Mesodermal cell (in vitro differentiated cells): Measurements from ENCODE around the gene SIGLEC6.

Source experiments
- H3K27ac ChIP-seq: 2 replicates; pipeline ENCODE4 v1.7.0; 2013; ENCODE audit warnings: mild to moderate bottlenecking, low read depth, low read length, moderate library complexity; ENCODE audit not compliant: severe bottlenecking
- H3K36me3 ChIP-seq: 2 replicates; pipeline ENCODE4 v1.7.1; 2013; ENCODE audit warnings: mild to moderate bottlenecking, low read length, moderate library complexity; ENCODE audit not compliant: control insufficient read depth, insufficient read depth
- H3K4me1 ChIP-seq: one replicate; pipeline ENCODE4 v1.7.1; 2013; ENCODE audit warnings: mild to moderate bottlenecking, low read length; ENCODE audit not compliant: insufficient read depth, control insufficient read depth, poor library complexity, severe bottlenecking
- H3K4me3 ChIP-seq: 2 replicates; pipeline ENCODE4 v1.7.0; 2013; ENCODE audit warnings: low read length, control low read depth, mild to moderate bottlenecking; ENCODE audit not compliant: insufficient read depth, poor library complexity, severe bottlenecking; ENCODE audit errors: extremely low read depth
- H3K9me3 ChIP-seq: 2 replicates; pipeline ENCODE4 v1.7.1; 2013; ENCODE audit warnings: mild to moderate bottlenecking, low read length, moderate library complexity; ENCODE audit not compliant: control insufficient read depth
- WGBS, 2 experiments: methylation state at CpG; one replicate each; pipeline ENCODE4 v1.1.5; 2013; ENCODE audit warnings: missing lambda C conversion rate in 2 of 2; ENCODE audit not compliant: insufficient coverage in 2 of 2; 5-methylcytosine and 5-hydroxymethylcytosine counted together

SIGLEC6 gene

DNA sequence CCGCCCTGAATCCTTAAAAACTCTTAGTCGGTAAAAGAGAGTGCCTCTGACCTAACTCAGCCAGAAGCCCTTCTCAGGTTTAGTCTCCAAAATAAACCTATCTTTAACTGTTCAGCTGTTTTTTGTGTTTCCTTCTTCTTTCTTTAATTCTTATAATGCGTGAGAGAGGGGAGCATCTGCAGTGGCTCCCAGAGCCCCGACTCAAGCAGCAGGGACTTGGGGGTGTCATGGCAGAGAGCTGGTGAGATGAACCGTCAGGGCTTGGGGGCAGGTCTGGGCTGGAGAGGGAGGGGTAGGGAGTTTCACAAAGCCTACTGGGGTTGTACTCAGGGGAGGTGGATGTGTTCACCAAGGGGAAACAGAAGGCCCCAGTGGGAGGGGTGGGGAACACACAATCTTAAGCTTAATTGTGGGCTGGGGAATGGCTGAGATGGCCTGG lies 16.8 kb upstream of the SIGLEC6 start:
- H3K4me3 ChIP-seq = no peak overlapping the region
- peaks cover 63% of the 10 kb centered on the region for H3K4me1 ChIP-seq
- 74 to 79% methylated on average over 4 to 5 of the region's 5 CpGs for WGBS, 2 experiments
- peak overlapping the region; percentile 93 for H3K27ac ChIP-seq
- H3K9me3 ChIP-seq = no peaks in the 10 kb centered on the region
- no peaks in the 10 kb centered on the region for H3K36me3 ChIP-seq

DNA sequence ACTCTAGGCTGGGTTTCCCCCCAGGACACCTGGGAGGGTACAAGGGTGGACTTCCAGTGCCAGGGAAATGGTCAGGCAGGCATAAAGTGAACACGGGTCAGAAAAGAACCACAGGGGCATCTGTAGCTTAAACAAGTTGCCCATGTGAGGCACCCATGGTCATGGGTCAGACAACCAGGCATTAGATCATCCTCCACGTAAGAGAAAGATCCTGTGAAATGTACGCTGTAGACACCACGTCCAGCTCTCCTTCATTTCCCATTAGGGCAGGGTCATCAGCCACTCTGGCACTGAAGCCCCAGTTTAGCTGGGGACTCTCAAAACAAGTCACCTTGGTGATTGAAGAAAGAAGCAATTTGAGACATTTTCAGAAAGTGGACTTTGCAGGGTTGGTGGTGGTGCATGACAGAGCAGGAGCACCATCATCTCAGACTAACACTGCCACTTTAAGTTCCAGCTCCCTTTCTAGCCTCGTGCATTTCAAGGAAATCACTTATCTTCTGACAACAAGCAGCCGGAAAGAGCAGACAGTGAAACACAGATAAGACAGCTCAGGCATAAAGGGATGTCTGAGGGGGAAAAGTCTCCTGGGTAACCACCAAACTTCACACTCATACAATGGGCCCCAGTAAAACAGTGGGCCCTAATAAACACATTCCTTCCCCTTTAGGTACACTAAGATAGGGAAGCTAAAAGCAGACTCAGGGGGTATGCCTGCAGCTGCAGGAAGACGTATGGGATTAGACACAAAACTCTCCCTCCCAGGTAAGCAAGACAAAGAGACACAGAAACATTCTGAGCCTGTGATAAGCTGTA lies 16.1 kb upstream of the SIGLEC6 start:
- Histone ChIP-seq H3K4me1 (peaks cover 61% of the 10 kb centered on the region), H3K36me3 (no peaks in the 10 kb centered on the region), H3K4me3 (peak overlapping the region; percentile 11), H3K9me3 (no peaks in the 10 kb centered on the region), H3K27ac (peak overlapping the region; percentile 93)
- 80 to 84% methylated on average over 4 of the region's 7 CpGs for WGBS, 2 experiments

- Histone ChIP-seq H3K36me3 (no peaks in the 10 kb centered on the region), H3K4me1 (peaks cover 53% of the 10 kb centered on the region), H3K27ac (peak overlapping the region; percentile 93), H3K9me3 (no peaks in the 10 kb centered on the region), H3K4me3 (peak overlapping the region; percentile 11)
- 48 to 78% methylated on average over 4 to 7 of the region's 10 CpGs for WGBS, 2 experiments
These were observed 15.4 kb upstream of the SIGLEC6 start for GRCh38 chr19:51546650-51547396.

DNA sequence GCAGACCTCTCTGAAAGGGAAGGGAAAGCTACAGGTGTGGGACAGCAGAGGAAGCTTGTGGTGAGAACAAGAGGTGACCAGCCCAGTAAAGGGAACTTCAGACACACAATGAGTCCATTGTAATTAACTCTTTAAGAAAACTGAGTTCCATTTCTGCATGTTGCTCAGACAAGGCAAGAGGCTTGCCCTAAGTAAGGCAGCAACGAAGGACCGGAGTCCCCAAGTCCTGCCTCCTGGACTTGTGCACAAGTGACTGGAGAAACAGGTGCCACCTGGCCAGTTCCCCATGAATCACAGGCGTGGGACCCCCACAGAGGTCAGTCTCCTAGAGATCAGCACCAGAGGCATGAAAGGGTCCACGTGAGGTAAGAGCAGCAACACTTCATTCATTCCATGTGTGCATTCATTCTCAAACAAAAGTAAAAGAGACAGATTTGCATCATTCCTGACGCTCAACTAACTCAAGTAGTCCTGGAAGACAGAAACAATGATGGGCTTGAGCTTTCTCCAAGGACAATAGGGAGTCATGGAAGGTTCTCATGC lies 14.7 kb upstream of the SIGLEC6 start:
- WGBS, 2 experiments = 66 to 71% methylated on average over 3 to 4 of the region's 5 CpGs

GRCh38 chr19:51544038-51544437 lies 12.6 kb upstream of the SIGLEC6 start:
- no peaks in the 10 kb centered on the region for H3K9me3 ChIP-seq
- WGBS, 2 experiments = 87 to 93% methylated on average over 4 to 5 of the region's 6 CpGs
- H3K36me3 ChIP-seq = no peaks in the 10 kb centered on the region
- H3K4me3 ChIP-seq = no peak overlapping the region
- no peak overlapping the region for H3K27ac ChIP-seq
- peaks cover 37% of the 10 kb centered on the region for H3K4me1 ChIP-seq

More for the DNA sequence above, 14.7 kb upstream of the SIGLEC6 start:
- Histone ChIP-seq H3K4me3 (no peak overlapping the region), H3K9me3 (no peaks in the 10 kb centered on the region), H3K36me3 (no peaks in the 10 kb centered on the region), H3K27ac (peak overlapping the region; percentile 93), H3K4me1 (peaks cover 52% of the 10 kb centered on the region)

DNA sequence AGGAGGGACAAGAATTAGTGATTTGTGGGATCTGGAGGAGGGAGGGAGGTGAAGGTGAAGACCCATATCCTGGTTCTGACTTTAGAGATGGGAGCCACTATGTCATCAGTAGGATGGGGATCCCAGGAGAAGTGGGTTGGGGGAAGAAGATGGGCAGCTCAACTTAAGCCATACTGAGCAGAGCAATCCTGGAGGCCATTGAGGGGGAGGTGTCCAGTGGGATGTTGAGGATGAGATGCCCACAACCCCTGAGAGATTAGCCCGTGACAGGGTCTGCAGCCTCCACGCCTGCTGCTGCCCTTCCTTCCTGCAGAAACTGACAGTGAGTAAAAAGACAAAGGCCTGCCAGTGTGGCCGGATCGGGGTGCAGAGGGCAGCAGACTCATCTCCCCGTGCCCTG lies 11.2 kb upstream of the SIGLEC6 start:
- WGBS, 2 experiments = 25 to 75% methylated on average over 1 to 5 of the region's 5 CpGs
- Histone ChIP-seq H3K27ac (no peak overlapping the region), H3K4me3 (no peak overlapping the region), H3K36me3 (no peaks in the 10 kb centered on the region), H3K9me3 (no peaks in the 10 kb centered on the region), H3K4me1 (peaks cover 33% of the 10 kb centered on the region)

DNA sequence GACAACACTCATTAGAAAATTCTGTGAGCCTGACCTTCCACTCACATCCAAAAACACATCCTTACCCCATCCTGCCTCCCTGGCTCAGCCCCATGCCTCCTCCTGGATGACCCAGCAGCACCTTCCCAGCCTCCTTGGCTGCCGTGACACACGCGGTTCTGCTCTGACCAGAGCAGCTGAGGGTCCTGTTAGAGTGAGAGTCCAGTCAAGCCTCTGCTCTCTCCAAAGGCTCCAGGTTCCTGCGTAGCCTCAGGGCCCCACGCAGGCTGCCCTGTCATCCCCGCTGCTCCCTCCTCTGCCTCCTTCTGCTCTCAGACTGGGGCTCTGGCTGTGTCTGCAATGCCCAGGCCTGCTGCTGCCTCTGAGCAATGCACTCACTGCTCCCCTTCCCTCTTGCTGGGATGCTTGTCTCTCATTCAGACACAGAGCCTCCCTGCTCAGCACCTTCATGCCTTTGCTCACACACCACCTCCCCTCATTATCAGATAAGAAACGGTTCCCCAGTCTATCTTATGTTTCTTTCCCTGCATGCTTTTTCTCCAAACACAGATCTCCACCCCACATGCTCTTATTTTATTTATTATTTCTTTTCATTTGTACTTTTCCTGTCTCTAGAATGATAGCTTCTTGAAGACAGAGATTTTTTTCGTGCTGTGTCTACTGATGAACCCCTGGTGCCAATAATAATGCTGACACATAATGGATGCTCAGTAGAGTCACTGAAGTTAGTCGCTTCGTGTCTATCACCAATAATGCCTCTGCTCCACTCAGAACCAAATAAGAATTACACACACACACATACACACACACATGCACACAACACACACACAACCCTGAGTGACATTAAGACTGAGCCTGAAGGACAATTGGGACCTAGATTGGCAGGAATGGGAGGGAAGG lies 10.2 kb upstream of the SIGLEC6 start:
- H3K36me3 ChIP-seq = no peaks in the 10 kb centered on the region
- WGBS, 2 experiments = 53 to 63% methylated on average over 8 to 10 of the region's 10 CpGs
- H3K27ac ChIP-seq = peak overlapping the region; percentile 53
- H3K4me3 ChIP-seq = peak overlapping the region; percentile 14
- peaks cover 24% of the 10 kb centered on the region for H3K4me1 ChIP-seq
- no peaks in the 10 kb centered on the region for H3K9me3 ChIP-seq

DNA sequence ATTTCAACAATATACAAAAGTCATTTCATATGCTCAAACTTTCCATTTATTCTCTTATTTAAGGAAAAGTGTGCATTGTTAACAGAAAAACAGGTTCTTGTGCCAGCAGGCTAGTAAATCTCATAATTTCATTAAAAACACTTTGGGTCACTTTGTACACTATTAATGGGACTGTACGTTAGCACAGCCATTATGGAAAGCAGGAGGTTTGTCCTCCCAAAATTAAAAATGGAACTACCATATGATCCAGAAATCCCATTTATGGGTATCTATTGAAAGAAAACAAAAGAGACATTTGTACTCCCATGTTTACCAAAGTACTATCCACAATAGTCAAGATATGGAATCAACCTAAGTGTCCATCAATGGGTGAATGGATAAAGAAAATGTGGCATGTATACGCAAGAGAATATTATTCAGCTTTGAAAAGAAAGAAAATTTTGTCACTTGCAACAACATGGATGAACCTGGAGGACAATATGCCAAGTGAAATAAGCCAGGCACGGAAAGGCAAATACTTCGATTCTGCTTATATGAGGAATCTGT lies 8.4 kb upstream of the SIGLEC6 start:
- peaks cover 18% of the 10 kb centered on the region for H3K4me1 ChIP-seq
- H3K9me3 ChIP-seq = no peaks in the 10 kb centered on the region
- no peak overlapping the region for H3K27ac ChIP-seq
- no peaks in the 10 kb centered on the region for H3K36me3 ChIP-seq
- 77 to 86% methylated on average over 3 of the region's 4 CpGs for WGBS, 2 experiments
- no peak overlapping the region for H3K4me3 ChIP-seq

DNA sequence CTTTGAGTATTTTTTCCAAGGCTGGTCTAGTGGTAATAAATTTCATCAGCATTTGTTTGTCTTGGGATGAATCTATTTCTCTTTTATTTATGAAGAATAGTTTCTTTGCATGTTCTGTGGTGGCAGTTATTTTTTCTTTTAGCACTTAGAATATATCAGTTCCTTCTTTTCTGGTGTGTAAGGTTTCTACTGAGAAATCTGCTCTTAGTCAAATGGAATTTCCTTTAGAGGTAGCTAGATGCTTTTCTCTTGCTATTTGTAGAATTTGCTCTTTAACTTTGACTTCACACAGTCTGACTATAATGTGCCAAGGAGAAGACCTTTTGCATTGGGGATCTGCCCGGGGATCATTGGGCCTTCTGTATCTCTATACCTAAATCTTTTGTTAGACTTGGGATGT lies 4.1 kb upstream of the SIGLEC6 start:
- no CpG with 5 or more reads among the region's 1 CpG for WGBS, 2 experiments
- Histone ChIP-seq H3K36me3 (no peaks in the 10 kb centered on the region), H3K4me1 (peaks cover 12% of the 10 kb centered on the region), H3K27ac (peak overlapping the region; percentile 33), H3K4me3 (no peak overlapping the region), H3K9me3 (peaks cover 4% of the 10 kb centered on the region)

GRCh38 chr19:51530616-51531015 lies 854 bp downstream of the SIGLEC6 start:
- Histone ChIP-seq H3K9me3 (peaks cover 4% of the 10 kb centered on the region), H3K4me3 (no peak overlapping the region), H3K27ac (no peak overlapping the region), H3K4me1 (peaks cover 9% of the 10 kb centered on the region), H3K36me3 (no peaks in the 10 kb centered on the region)
- 81 to 87% methylated on average over 5 to 6 of the region's 8 CpGs for WGBS, 2 experiments
